ENCODE results near the gene NBEAL1. TPM values are rescaled to one million over a fixed set of nuclear protein-coding genes. Genes with fewer than 3 reads are reported as not detected.
"Not testable (repeated sequence)": the region's sequence is repeated elsewhere in the genome, so short reads cannot be mapped to it uniquely, and the experiment has no call there.

NBEAL1 gene
- polyA plus RNA-seq, 1 donor from 2014 or later = 4.9 TPM

GRCh38 chr2:203191961-203192360 is 177.3 kb downstream of the NBEAL1 start:
- peaks cover 12% of the 10 kb centered on the region for H3K36me3 Mint-ChIP-seq
- H3K27ac Mint-ChIP-seq = no peak overlapping the region
- H3K4me1 Mint-ChIP-seq = no peaks in the 10 kb centered on the region
- no peak overlapping the region for H3K4me3 Mint-ChIP-seq
- H3K9me3 Mint-ChIP-seq = no peaks in the 10 kb centered on the region
- no peaks in the 10 kb centered on the region for H3K27me3 Mint-ChIP-seq

GRCh38 chr2:203195331-203196036 is 180.8 kb downstream of the NBEAL1 start:
- Mint-ChIP-seq H3K9me3 (no peaks in the 10 kb centered on the region), H3K27me3 (no peaks in the 10 kb centered on the region), H3K4me1 (no peaks in the 10 kb centered on the region), H3K36me3 (peaks cover 6% of the 10 kb centered on the region), H3K4me3 (no peak overlapping the region), H3K27ac (no peak overlapping the region)

DNA sequence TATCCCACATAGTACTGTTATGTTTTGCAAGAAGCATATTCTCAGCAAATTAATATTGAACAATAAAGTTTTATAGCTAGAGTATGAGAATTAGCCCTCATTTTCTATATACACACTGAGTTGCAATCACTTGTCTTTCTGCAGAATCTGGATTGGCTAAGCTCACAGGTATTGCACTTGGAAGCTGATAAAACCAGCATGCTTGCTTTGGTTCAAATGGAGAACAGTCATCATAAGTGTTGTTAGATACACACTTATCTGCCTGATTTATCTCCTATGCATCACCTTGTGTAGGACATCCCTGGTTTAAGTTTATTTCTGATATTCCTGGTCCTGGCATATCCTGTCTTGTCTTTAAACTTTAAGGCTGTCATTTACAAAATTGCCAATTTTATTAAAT is 186.2 kb downstream of the NBEAL1 start:
- H3K4me3 Mint-ChIP-seq = no peak overlapping the region
- no peaks in the 10 kb centered on the region for H3K4me1 Mint-ChIP-seq
- no peaks in the 10 kb centered on the region for H3K9me3 Mint-ChIP-seq
- H3K27me3 Mint-ChIP-seq = no peaks in the 10 kb centered on the region
- H3K36me3 Mint-ChIP-seq = peaks cover 6% of the 10 kb centered on the region
- no peak overlapping the region for H3K27ac Mint-ChIP-seq

- no peak overlapping the region for H3K27ac Mint-ChIP-seq
- H3K4me3 Mint-ChIP-seq = no peak overlapping the region
- no peaks in the 10 kb centered on the region for H3K9me3 Mint-ChIP-seq
- no peaks in the 10 kb centered on the region for H3K4me1 Mint-ChIP-seq
- H3K27me3 Mint-ChIP-seq = no peaks in the 10 kb centered on the region
- H3K36me3 Mint-ChIP-seq = peaks cover 9% of the 10 kb centered on the region
Measured at GRCh38 chr2:203201426-203201825, 186.8 kb downstream of the NBEAL1 start.

DNA sequence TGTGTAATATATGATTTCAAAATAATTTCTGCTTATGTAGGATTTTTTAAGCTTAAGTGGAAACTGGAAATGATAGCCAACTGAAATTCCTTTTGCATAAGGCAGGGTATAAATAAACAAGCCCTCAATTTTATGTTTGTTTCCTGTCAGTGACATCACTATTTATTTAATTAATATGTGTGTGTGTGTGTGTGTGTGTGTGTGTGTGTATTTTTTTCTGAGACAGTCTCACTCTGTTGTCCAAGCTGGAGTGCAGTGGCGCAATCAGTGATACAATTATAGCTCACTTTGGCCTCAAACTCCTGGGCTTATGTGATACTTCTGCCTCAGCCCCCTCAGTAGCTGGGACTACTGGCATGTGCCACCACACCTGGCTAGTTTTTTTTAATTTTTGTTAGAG is 194.9 kb downstream of the NBEAL1 start:
- Mint-ChIP-seq H3K27me3 (no peaks in the 10 kb centered on the region), H3K36me3 (peaks cover 7% of the 10 kb centered on the region), H3K4me1 (no peaks in the 10 kb centered on the region), H3K27ac (no peak overlapping the region), H3K9me3 (no peaks in the 10 kb centered on the region), H3K4me3 (no peak overlapping the region)

DNA sequence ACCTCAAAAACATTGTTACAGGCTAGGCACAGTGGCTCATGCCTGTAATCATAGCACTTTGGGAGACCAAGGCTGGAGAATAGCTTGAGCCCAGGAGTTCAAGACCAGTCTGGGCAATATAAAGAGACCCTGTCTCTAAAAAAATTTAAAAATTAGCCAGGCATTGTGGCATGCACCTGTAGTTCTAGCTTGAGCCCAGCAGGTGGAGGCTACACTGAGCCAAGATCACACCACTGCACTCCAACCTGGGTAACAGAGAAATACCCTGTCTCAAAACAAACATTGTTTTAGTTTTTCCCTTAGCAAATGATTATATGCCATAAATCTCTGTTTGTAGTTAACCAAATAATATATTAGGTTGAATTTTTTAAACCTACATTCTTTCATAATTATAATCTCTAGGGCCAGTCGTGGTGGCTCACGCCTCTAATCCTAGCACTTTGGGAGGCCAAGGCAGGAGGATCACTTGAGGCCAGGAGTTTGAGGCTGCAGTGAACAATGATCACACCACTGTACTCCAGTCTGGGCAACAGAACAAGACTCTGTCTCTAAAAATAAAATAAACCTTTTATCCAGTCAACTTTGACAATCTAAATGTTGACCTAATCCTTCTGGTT is 210.9 kb downstream of the NBEAL1 start:
- Mint-ChIP-seq H3K27ac (no peak overlapping the region), H3K36me3 (no peaks in the 10 kb centered on the region), H3K9me3 (no peaks in the 10 kb centered on the region), H3K4me1 (no peaks in the 10 kb centered on the region), H3K27me3 (peaks cover 3% of the 10 kb centered on the region), H3K4me3 (no peak overlapping the region)

DNA sequence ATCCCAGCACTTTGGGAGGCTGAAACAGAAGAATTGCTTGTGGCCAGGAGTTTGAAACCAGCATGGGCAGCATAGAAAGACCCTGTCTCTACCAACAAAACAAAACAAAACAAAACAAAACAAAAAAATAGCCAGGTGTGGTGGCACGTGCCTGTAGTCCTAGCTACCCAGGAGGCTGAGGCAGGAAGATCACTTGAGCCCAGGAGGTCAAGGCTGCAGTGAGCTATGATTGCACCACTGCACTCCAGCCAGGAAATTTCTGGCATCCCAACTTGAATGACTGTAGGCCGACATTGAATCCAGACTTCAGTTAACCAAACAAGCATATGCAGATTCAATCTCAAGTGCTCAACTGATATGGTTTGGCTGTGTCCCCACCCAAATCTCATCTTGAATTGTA is 215.0 kb downstream of the NBEAL1 start:
- not testable (repeated sequence) for H3K4me3 Mint-ChIP-seq, H3K36me3 Mint-ChIP-seq, H3K4me1 Mint-ChIP-seq, H3K27ac Mint-ChIP-seq, H3K27me3 Mint-ChIP-seq, H3K9me3 Mint-ChIP-seq

GRCh38 chr2:203237346-203238238 is 222.9 kb downstream of the NBEAL1 start:
- H3K9me3 Mint-ChIP-seq = no peaks in the 10 kb centered on the region
- H3K27ac Mint-ChIP-seq = peak overlapping the region in 2 of 3 donors; percentile 97 to 98
- peaks cover 14 to 17% (median 15%) of the 10 kb centered on the region in 3 donors for H3K4me1 Mint-ChIP-seq
- peak overlapping the region; percentile 94 to 98 (median 96) for H3K4me3 Mint-ChIP-seq
- H3K27me3 Mint-ChIP-seq = no peaks in the 10 kb centered on the region
- peaks cover 3% of the 10 kb centered on the region for H3K36me3 Mint-ChIP-seq

- Mint-ChIP-seq H3K27me3 (no peaks in the 10 kb centered on the region), H3K9me3 (peaks cover 0 to 3% (median 0%) of the 10 kb centered on the region in 3 donors), H3K36me3 (peaks cover 8% of the 10 kb centered on the region), H3K27ac (peak overlapping the region; percentile 96 to 98 (median 97)), H3K4me3 (peak overlapping the region; percentile 94 to 98 (median 96)), H3K4me1 (peaks cover 15 to 21% (median 17%) of the 10 kb centered on the region in 3 donors)
Measured at GRCh38 chr2:203238292-203238703, 223.6 kb downstream of the NBEAL1 start.

- H3K27ac Mint-ChIP-seq = peak within 1 kb of the TSS; percentile 96 to 98 (median 97)
- no peaks in the 10 kb centered on the region for H3K27me3 Mint-ChIP-seq
- H3K4me1 Mint-ChIP-seq = peaks cover 15 to 22% (median 18%) of the 10 kb centered on the region in 3 donors
Measured at GRCh38 chr2:203238704-203239526, 224.2 kb downstream of the NBEAL1 start, which contains the start of gene CYP20A1. Gene CYP20A1 (plus strand): TSS chr2:203239018. CDS start chr2:203239063, 45 bp downstream.

DNA sequence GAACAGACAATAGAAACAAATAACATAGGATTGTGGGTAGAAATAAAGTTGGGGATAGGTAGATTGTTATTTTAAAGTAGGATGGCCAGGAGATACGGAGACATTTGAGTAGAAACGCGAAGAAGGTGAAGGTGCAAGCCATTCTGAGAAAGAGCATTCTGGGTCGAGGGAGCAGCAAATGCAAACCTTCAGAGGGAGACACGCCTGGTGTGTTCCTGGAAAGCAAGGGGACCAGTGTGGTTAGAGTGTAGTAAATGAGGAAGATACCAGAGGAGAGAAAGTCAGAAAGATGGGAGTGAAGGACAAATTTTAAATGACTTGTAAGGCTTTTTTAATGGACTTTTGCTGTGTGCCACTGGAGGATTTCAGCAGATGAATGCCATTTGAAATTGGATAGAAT is 225.8 kb downstream of the NBEAL1 start:
- Mint-ChIP-seq H3K27ac (peak overlapping the region; percentile 96 to 98 (median 97)), H3K36me3 (peaks cover 8% of the 10 kb centered on the region), H3K4me1 (peaks cover 15 to 25% (median 20%) of the 10 kb centered on the region in 3 donors), H3K27me3 (no peaks in the 10 kb centered on the region), H3K4me3 (peak overlapping the region; percentile 94 to 98 (median 96)), H3K9me3 (peaks cover 0 to 3% (median 0%) of the 10 kb centered on the region in 3 donors)

More at GRCh38 chr2:203238704-203239526, 224.2 kb downstream of the NBEAL1 start, which contains the start of gene CYP20A1:
- H3K4me3 Mint-ChIP-seq = peak within 1 kb of the TSS; percentile 94 to 98 (median 96)
- H3K9me3 Mint-ChIP-seq = peaks cover 0 to 3% (median 0%) of the 10 kb centered on the region in 3 donors
- H3K36me3 Mint-ChIP-seq = peaks cover 8% of the 10 kb centered on the region

DNA sequence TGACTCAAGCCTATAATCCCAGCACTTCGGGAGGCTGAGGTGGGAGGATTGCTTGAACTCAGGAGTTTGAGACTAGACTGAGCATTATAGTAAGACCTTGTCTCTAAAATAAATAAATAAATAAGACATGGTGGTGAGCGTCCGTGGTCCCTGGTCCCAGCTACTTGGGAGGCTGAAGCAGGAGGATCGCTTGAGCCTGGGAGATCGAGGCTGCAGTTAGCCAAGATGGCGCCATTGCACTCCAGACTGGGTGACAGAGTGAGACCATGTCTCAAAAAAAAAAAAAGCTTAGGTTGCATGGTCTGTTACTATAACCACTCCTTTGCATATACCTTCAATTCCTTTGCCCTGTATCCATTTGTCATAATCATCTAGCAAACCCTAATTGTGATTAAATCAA is 227.8 kb downstream of the NBEAL1 start:
- peak overlapping the region in 1 of 4 donors; percentile 15 for H3K4me3 Mint-ChIP-seq
- H3K27me3 Mint-ChIP-seq = no peaks in the 10 kb centered on the region
- H3K9me3 Mint-ChIP-seq = peaks cover 0 to 3% (median 0%) of the 10 kb centered on the region in 3 donors
- H3K36me3 Mint-ChIP-seq = peaks cover 13% of the 10 kb centered on the region
- H3K27ac Mint-ChIP-seq = peak overlapping the region in 1 of 3 donors; percentile 55
- H3K4me1 Mint-ChIP-seq = peaks cover 21 to 30% (median 28%) of the 10 kb centered on the region in 3 donors

DNA sequence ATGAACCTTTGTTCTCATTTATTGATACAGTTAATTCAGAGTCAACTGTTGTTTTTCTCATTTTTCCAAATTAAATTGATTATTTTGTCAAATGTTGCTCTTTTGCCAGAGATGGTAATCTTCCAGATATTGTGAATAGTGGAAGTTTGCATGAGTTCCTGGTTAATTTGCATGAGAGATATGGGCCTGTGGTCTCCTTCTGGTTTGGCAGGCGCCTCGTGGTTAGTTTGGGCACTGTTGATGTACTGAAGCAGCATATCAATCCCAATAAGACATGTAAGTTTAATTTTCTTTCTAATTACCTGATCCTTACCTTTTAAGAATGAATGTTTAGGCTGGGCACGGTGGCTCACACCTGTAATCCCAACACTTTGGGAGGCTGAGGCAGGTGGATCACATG is 232.0 kb downstream of the NBEAL1 start:
- H3K36me3 Mint-ChIP-seq = peaks cover 16% of the 10 kb centered on the region
- no peak overlapping the region for H3K27ac Mint-ChIP-seq
- H3K4me3 Mint-ChIP-seq = no peak overlapping the region
- peaks cover 6 to 17% (median 16%) of the 10 kb centered on the region in 3 donors for H3K4me1 Mint-ChIP-seq
- H3K9me3 Mint-ChIP-seq = peaks cover 0 to 3% (median 0%) of the 10 kb centered on the region in 3 donors
- no peaks in the 10 kb centered on the region for H3K27me3 Mint-ChIP-seq

- no peak overlapping the region for H3K4me3 Mint-ChIP-seq
- peaks cover 0 to 5% (median 0%) of the 10 kb centered on the region in 3 donors for H3K9me3 Mint-ChIP-seq
- H3K27ac Mint-ChIP-seq = peak overlapping the region in 1 of 3 donors; percentile 80
- peaks cover 0 to 3% (median 0%) of the 10 kb centered on the region in 3 donors for H3K4me1 Mint-ChIP-seq
- no peaks in the 10 kb centered on the region for H3K27me3 Mint-ChIP-seq
- H3K36me3 Mint-ChIP-seq = peaks cover 7% of the 10 kb centered on the region
Measured at GRCh38 chr2:203252818-203253217, 238.1 kb downstream of the NBEAL1 start.

Data from IgD-negative memory B cell (primary cell).